Measurements from ENCODE around the gene TFDP1. TPM values are rescaled to one million over a fixed set of nuclear protein-coding genes. Genes with fewer than 3 reads are reported as not detected.

Gene TFDP1
- polyA plus RNA-seq, 1 of the 3 experiments (the other 2 are of a cell fraction): 76.7 TPM

GRCh38 chr13:113544896-113545295, 39.7 kb upstream of the TFDP1 start:
- DNase-seq: no peak
- Histone ChIP-seq H3K9me2 (no peaks in the 10 kb centered on the region), H3K36me3 (replicated peaks in 1 of 2; ENCODE audit: control insufficient read depth in 1 of 2, insufficient read depth in 2 of 2, low read length in 1 of 2) (peaks cover 10 to 19% of the 10 kb centered on the region in 2 experiments), H3K27ac (ENCODE audit: low read depth in 2 of 2, low read length in 1 of 2) (peak overlapping the region in 1 of 2 experiments; percentile 99; a peak in 2 of 4 replicates), H3K79me2 (ENCODE audit: insufficient read depth) (peaks cover 52% of the 10 kb centered on the region), H3K4me2 (no peak overlapping the region), H3K9ac (no peak overlapping the region), H3K9me3 (no peaks in the 10 kb centered on the region), H3F3A (replicated peaks; ENCODE audit: insufficient read depth) (no peaks in the 10 kb centered on the region), H3K27me3 (ENCODE audit: insufficient read depth) (no peaks in the 10 kb centered on the region), H3K4me1 (ENCODE audit: control insufficient read depth in 1 of 2, insufficient read depth in 2 of 2, low read depth in 1 of 2, low read length in 1 of 2) (peaks cover 0 to 72% of the 10 kb centered on the region in 2 experiments; a peak in 2 of 4 replicates), H3K4me3 (ENCODE audit: low read depth in 2 of 2, low read length in 1 of 2) (no peak overlapping the region), H4K20me1 (ENCODE audit: insufficient read depth) (peaks cover 66% of the 10 kb centered on the region), H2AFZ (ENCODE audit: low read depth) (no peak overlapping the region)
- ChIA-PET POLR2A (interaction anchor here (1.0 to 1.4 kb wide), 3 partner anchors 10 to 17 kb away, joined by 3 to 6 read pairs (median 4); no protein-coding TSS in a partner anchor), CTCF (interaction anchor here (0.8 to 4.8 kb wide), 6 partner anchors 17 to 180 kb away, joined by 3 to 39 read pairs (median 6); no protein-coding TSS in a partner anchor)
- no peak for TF ChIP-seq MEF2A (IDR thresholded peaks at IDR 0.05; ENCODE audit: borderline replicate concordance, low read depth)
- TF ChIP-seq EZH2phosphoT487 (IDR thresholded peaks at IDR 0.05; ENCODE audit: borderline replicate concordance, low read depth): no peak
- TF ChIP-seq NFIC (IDR thresholded peaks at IDR 0.05; ENCODE audit: borderline replicate concordance): no peak
- no peak for TF ChIP-seq SIN3A (IDR thresholded peaks at IDR 0.05; ENCODE audit: borderline replicate concordance, low read depth, low read length)
- TF ChIP-seq TEAD4 (IDR thresholded peaks at IDR 0.05; ENCODE audit: borderline replicate concordance, insufficient read depth): no peak
- TF ChIP-seq, protein P1, sequence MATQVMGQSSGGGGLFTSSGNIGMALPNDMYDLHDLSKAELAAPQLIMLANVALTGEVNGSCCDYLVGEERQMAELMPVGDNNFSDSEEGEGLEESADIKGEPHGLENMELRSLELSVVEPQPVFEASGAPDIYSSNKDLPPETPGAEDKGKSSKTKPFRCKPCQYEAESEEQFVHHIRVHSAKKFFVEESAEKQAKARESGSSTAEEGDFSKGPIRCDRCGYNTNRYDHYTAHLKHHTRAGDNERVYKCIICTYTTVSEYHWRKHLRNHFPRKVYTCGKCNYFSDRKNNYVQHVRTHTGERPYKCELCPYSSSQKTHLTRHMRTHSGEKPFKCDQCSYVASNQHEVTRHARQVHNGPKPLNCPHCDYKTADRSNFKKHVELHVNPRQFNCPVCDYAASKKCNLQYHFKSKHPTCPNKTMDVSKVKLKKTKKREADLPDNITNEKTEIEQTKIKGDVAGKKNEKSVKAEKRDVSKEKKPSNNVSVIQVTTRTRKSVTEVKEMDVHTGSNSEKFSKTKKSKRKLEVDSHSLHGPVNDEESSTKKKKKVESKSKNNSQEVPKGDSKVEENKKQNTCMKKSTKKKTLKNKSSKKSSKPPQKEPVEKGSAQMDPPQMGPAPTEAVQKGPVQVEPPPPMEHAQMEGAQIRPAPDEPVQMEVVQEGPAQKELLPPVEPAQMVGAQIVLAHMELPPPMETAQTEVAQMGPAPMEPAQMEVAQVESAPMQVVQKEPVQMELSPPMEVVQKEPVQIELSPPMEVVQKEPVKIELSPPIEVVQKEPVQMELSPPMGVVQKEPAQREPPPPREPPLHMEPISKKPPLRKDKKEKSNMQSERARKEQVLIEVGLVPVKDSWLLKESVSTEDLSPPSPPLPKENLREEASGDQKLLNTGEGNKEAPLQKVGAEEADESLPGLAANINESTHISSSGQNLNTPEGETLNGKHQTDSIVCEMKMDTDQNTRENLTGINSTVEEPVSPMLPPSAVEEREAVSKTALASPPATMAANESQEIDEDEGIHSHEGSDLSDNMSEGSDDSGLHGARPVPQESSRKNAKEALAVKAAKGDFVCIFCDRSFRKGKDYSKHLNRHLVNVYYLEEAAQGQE (IDR thresholded peaks at IDR 0.05; ENCODE audit: low read depth, low read length): no peak
- no peak for TF ChIP-seq YY1 (IDR thresholded peaks at IDR 0.05; ENCODE audit: low read depth)
- TF ChIP-seq, protein P2, sequence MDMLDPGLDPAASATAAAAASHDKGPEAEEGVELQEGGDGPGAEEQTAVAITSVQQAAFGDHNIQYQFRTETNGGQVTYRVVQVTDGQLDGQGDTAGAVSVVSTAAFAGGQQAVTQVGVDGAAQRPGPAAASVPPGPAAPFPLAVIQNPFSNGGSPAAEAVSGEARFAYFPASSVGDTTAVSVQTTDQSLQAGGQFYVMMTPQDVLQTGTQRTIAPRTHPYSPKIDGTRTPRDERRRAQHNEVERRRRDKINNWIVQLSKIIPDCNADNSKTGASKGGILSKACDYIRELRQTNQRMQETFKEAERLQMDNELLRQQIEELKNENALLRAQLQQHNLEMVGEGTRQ (IDR thresholded peaks at IDR 0.05; ENCODE audit: borderline replicate concordance, low read depth, low read length): no peak
- no peak for TF ChIP-seq FOSL2 (IDR thresholded peaks at IDR 0.05; ENCODE audit: borderline replicate concordance, low read depth)
- TF ChIP-seq TAF1 (IDR thresholded peaks at IDR 0.05; ENCODE audit: borderline replicate concordance, low read depth, low read length): no peak
- TF ChIP-seq JUND (IDR thresholded peaks at IDR 0.05): no peak
- TF ChIP-seq IRF3 (IDR thresholded peaks at IDR 0.05; ENCODE audit: low read depth, low read length): no peak
- 95% methylated on average over 10 of the region's 10 CpGs for WGBS (ENCODE audit: low lambda C conversion rate)

All from SK-N-SH (cell line).